Transverse colon (tissue), 4 donors: ENCODE data around the gene SUCO. TPM values are rescaled to one million over a fixed set of nuclear protein-coding genes. Genes with fewer than 3 reads are reported as not detected.
A peak's percentile ranks its signal among the peaks of the same experiment; 100 is the strongest.

Source experiments
- DNase-seq: peaks from one replicate; pipeline ENCODE4 v3.0.0-alpha.2; 2019
- H3K27ac ChIP-seq, 4 donors: fragments of 200-600 bp; sonication (generic); 2 replicates each; pipeline ENCODE4 v1.5.1; 2016 to 2018; ENCODE audit warnings: inconsistent platforms in 4 of 4
- H3K27me3 ChIP-seq: fragments of 200-600 bp; sonication (generic); 2 replicates; pipeline ENCODE4 v1.5.1; 2017; ENCODE audit warnings: inconsistent platforms
- H3K36me3 ChIP-seq, 4 donors: fragments of 200-600 bp; sonication (generic); 2 replicates each; pipeline ENCODE4 v1.5.1; 2017 to 2019; ENCODE audit warnings: inconsistent platforms in 4 of 4
- H3K4me1 ChIP-seq, 4 donors: fragments of 200-600 bp; sonication (generic); 2 replicates each; pipeline ENCODE4 v1.5.1; 2017 to 2020; ENCODE audit warnings: inconsistent platforms in 4 of 4
- H3K4me3 ChIP-seq, 4 donors: fragments of 200-600 bp; sonication (generic); 1 replicate in 1 of 4; 2 replicates in 3 of 4; pipeline versions ENCODE4 v1.5.1 to v1.6.1; 2017 to 2019; ENCODE audit warnings: inconsistent platforms in 4 of 4
- H3K9me3 ChIP-seq, 2 donors: fragments of 200-600 bp; sonication (generic); 2 replicates each; pipeline ENCODE4 v1.5.1; 2017 to 2019; ENCODE audit warnings: inconsistent platforms in 2 of 2
- CTCF ChIP-seq, 5 experiments: fragments of 200-600 bp in 3 of 5; fragments of 450-650 bp in 2 of 5; sonication (generic) in 3 of 5; IDR thresholded peaks; 1 replicate in 2 of 5; 2 replicates in 3 of 5; pipeline ENCODE4 v1.5.1; 2016 to 2017; ENCODE audit warnings: antibody characterized with exemption in 5 of 5, inconsistent platforms in 3 of 5, mild to moderate bottlenecking in 2 of 5, moderate library complexity in 1 of 5
- EP300 ChIP-seq: sonication (generic); formaldehyde crosslinking; IDR thresholded peaks from one replicate; pipeline ENCODE4 v1.6.1; 2017; ENCODE audit warnings: antibody characterized with exemption, low read depth
- POLR2A ChIP-seq: fragments of 450-650 bp; IDR thresholded peaks from one replicate; pipeline ENCODE4 v1.6.1; 2016; ENCODE audit warnings: antibody characterized with exemption, mild to moderate bottlenecking, moderate library complexity
- POLR2AphosphoS5 ChIP-seq, 3 donors: sonication (generic); formaldehyde crosslinking; IDR thresholded peaks; one replicate each; pipeline ENCODE4 v1.6.1; 2016; ENCODE audit warnings: antibody characterized with exemption in 3 of 3
- WGBS, 2 donors: methylation state at CpG; one replicate each; pipeline ENCODE4 v1.1.5; 2018; ENCODE audit warnings: low coverage in 1 of 2; 5-methylcytosine and 5-hydroxymethylcytosine counted together
- in situ Hi-C, 4 donors: fragments of 200-750 bp; cut with MboI; loops; one replicate each; pipeline versions ENCODE4 v1.15.0 to v1.15.1; 2017; ENCODE audit warnings: low sequenced_read_pairs in 3 of 4, low pct_ligation_motif_present in 1 of 4, low pct_unique_long_range_greater_than_20kb in 1 of 4
- intact Hi-C: fragments of 100-400 bp; cut with DNase I; formaldehyde crosslinking; loops from one replicate; pipeline ENCODE4 v1.15.1; 2023; ENCODE audit warnings: low total_unique reads
- total RNA-seq, 4 donors: library from RNA; depleted of rRNA; stranded (reverse); fragments of >200 nt; gene quantifications; one replicate each; pipeline ENCODE4 v1.1.0, GENCODE V29; 2016

Gene SUCO
- total RNA-seq, 4 donors from 2014 or later, result 10.1 to 48.4 (median 21.6) TPM

- Histone ChIP-seq H3K4me1 (peaks cover 7 to 37% (median 22%) of the 10 kb centered on the region in 4 donors), H3K27me3 (no peaks in the 10 kb centered on the region), H3K4me3 (peak overlapping the region; percentile 72 to 85 (median 78)), H3K27ac (peak overlapping the region; percentile 97 to 99 (median 99)), H3K9me3 (no peaks in the 10 kb centered on the region), H3K36me3 (no peaks in the 10 kb centered on the region)
- 0 to 1% methylated on average over 7 to 23 of the region's 23 CpGs for WGBS, 2 donors
- no peak for DNase-seq
- in situ Hi-C loops, result no loop called here
- TF ChIP-seq POLR2AphosphoS5 (IDR thresholded peaks at IDR 0.05) (no peak), EP300 (no peak), CTCF (IDR thresholded peaks at IDR 0.05) (peak in 1 of 5 experiments; percentile 4), POLR2A (no peak)
- intact Hi-C loops, result no loop called here
Measured at GRCh38 chr1:172533513-172534151, 682 bp downstream of the SUCO start.

GRCh38 chr1:172536256-172536655 lies 3.3 kb downstream of the SUCO start:
- intact Hi-C loops, result no loop called here
- TF ChIP-seq EP300 (no peak), POLR2AphosphoS5 (IDR thresholded peaks at IDR 0.05) (no peak), POLR2A (no peak), CTCF (IDR thresholded peaks at IDR 0.05) (no peak)
- no peaks in the 10 kb centered on the region for H3K9me3 ChIP-seq
- no peaks in the 10 kb centered on the region for H3K27me3 ChIP-seq
- no peak overlapping the region for H3K27ac ChIP-seq
- peaks cover 5 to 41% (median 20%) of the 10 kb centered on the region in 4 donors for H3K4me1 ChIP-seq
- in situ Hi-C loops, result no loop called here
- DNase-seq, result no peak
- 44 to 72% methylated on average over 3 of the region's 3 CpGs for WGBS, 2 donors
- H3K36me3 ChIP-seq, result no peaks in the 10 kb centered on the region
- H3K4me3 ChIP-seq, result no peak overlapping the region

- in situ Hi-C loops (no loop called here), intact Hi-C loops (no loop called here)
- no peaks in the 10 kb centered on the region for H3K27me3 ChIP-seq
- no peak overlapping the region for H3K4me3 ChIP-seq
- H3K4me1 ChIP-seq, result peaks cover 5 to 41% (median 18%) of the 10 kb centered on the region in 4 donors
- 80 to 82% methylated on average over 2 of the region's 2 CpGs for WGBS, 2 donors
- no peaks in the 10 kb centered on the region for H3K9me3 ChIP-seq
- TF ChIP-seq POLR2AphosphoS5 (IDR thresholded peaks at IDR 0.05) (no peak), EP300 (no peak), CTCF (IDR thresholded peaks at IDR 0.05) (no peak), POLR2A (no peak)
- H3K36me3 ChIP-seq, result no peaks in the 10 kb centered on the region
- H3K27ac ChIP-seq, result no peak overlapping the region
- DNase-seq, result no peak
Measured at GRCh38 chr1:172537366-172537765, 4.4 kb downstream of the SUCO start.

GRCh38 chr1:172537827-172538391 lies 5.0 kb downstream of the SUCO start:
- H3K27me3 ChIP-seq, result no peaks in the 10 kb centered on the region
- H3K4me1 ChIP-seq, result peaks cover 5 to 46% (median 19%) of the 10 kb centered on the region in 4 donors
- no peak overlapping the region for H3K27ac ChIP-seq
- no peak overlapping the region for H3K4me3 ChIP-seq
- H3K9me3 ChIP-seq, result no peaks in the 10 kb centered on the region
- DNase-seq, result no peak
- in situ Hi-C loops (no loop called here), intact Hi-C loops (no loop called here)
- H3K36me3 ChIP-seq, result no peaks in the 10 kb centered on the region
- TF ChIP-seq EP300 (no peak), CTCF (IDR thresholded peaks at IDR 0.05) (no peak), POLR2A (no peak), POLR2AphosphoS5 (IDR thresholded peaks at IDR 0.05) (no peak)
- WGBS, 2 donors, result 87 to 92% methylated on average over 5 of the region's 5 CpGs
